Measurements from ENCODE around the gene C6orf163.

- TF ChIP-seq POLR2A (IDR thresholded peaks at IDR 0.05) (no peak), CTCF (IDR thresholded peaks at IDR 0.05) (no peak)
Measured at GRCh38 chr6:87346700-87347099, 2.1 kb downstream of the C6orf163 start.
